ENCODE measurements around the gene PTPRD.

PTPRD gene

DNA sequence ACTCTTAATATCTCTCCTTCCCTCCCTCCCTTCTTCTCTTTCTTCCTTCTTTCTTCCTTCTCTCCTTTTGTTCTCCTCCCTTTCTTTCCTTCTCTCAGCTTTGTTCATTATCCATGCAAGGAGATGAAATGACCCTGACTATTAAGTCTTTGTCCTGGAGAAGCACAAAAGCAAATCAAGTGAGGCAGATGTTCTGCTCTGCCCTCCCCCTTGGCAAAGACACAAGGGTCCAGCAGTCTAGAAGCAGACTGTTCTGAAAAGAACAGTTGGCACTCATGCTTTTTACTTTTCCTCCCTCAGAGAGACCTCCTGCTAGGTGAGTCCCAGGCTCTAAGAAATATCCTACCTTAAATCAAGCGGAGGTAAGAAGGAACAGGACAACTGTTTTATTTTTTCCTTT, 1745.7 kb downstream of the PTPRD start:
- DNase-seq (ENCODE audit: low read depth, low spot score), result no peak
- H3K4me1 ChIP-seq (ENCODE audit: insufficient read depth, insufficient read length), result no peaks in the 10 kb centered on the region
- H3K27me3 ChIP-seq (ENCODE audit: insufficient read depth, insufficient read length), result no peaks in the 10 kb centered on the region
- no peak overlapping the region for H3K4me3 ChIP-seq (ENCODE audit: insufficient read length, low read depth)
- no peak overlapping the region for H3K9ac ChIP-seq (ENCODE audit: insufficient read length, low read depth)
- no peaks in the 10 kb centered on the region for H3K36me3 ChIP-seq (ENCODE audit: insufficient read depth, insufficient read length, low read length)
- TF ChIP-seq YY1 (IDR thresholded peaks at IDR 0.05; ENCODE audit: insufficient read depth, insufficient read length), result no peak
- TF ChIP-seq SUZ12 (IDR thresholded peaks at IDR 0.05; ENCODE audit: extremely low read depth, insufficient read depth, insufficient read length), result no peak
- no peak for TF ChIP-seq ZNF274 (IDR thresholded peaks at IDR 0.05; ENCODE audit: low read depth, low read length)
- no peaks in the 10 kb centered on the region for H3K9me3 ChIP-seq (ENCODE audit: insufficient read depth, low read length)

DNA sequence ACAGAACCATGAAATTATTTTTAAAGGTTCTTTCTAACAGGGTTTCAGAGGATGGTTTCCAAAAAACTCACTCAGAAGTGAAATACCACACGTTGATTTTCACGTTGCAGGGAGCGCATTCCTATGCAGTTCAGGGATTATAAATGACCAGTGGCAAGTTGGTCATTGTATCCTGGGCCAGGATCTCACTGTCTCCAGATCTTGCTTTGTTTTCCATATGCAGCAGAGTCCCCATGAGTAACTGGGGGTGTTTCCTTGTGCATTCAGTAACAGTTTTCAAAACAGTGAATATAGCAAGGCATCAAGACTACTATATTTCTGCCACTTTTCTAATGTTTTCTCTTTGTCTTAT, 1748.3 kb downstream of the PTPRD start:
- no peaks in the 10 kb centered on the region for H3K4me1 ChIP-seq (ENCODE audit: insufficient read depth, insufficient read length)
- no peak for DNase-seq (ENCODE audit: low read depth, low spot score)
- H3K4me3 ChIP-seq (ENCODE audit: insufficient read length, low read depth), result no peak overlapping the region
- peaks cover 3% of the 10 kb centered on the region for H3K36me3 ChIP-seq (ENCODE audit: insufficient read depth, insufficient read length, low read length)
- no peaks in the 10 kb centered on the region for H3K27me3 ChIP-seq (ENCODE audit: insufficient read depth, insufficient read length)
- H3K9ac ChIP-seq (ENCODE audit: insufficient read length, low read depth), result no peak overlapping the region
- TF ChIP-seq ZNF274 (IDR thresholded peaks at IDR 0.05; ENCODE audit: low read depth, low read length) (no peak), YY1 (IDR thresholded peaks at IDR 0.05; ENCODE audit: insufficient read depth, insufficient read length) (no peak), SUZ12 (IDR thresholded peaks at IDR 0.05; ENCODE audit: extremely low read depth, insufficient read depth, insufficient read length) (no peak)
- no peaks in the 10 kb centered on the region for H3K9me3 ChIP-seq (ENCODE audit: insufficient read depth, low read length)

GRCh38 chr9:8863886-8864544, 1748.8 kb downstream of the PTPRD start:
- H3K4me1 ChIP-seq (ENCODE audit: insufficient read depth, insufficient read length), result no peaks in the 10 kb centered on the region
- TF ChIP-seq ZNF274 (IDR thresholded peaks at IDR 0.05; ENCODE audit: low read depth, low read length) (no peak), SUZ12 (IDR thresholded peaks at IDR 0.05; ENCODE audit: extremely low read depth, insufficient read depth, insufficient read length) (no peak), YY1 (IDR thresholded peaks at IDR 0.05; ENCODE audit: insufficient read depth, insufficient read length) (no peak)
- H3K4me3 ChIP-seq (ENCODE audit: insufficient read length, low read depth), result no peak overlapping the region
- H3K9me3 ChIP-seq (ENCODE audit: insufficient read depth, low read length), result no peaks in the 10 kb centered on the region
- peaks cover 3% of the 10 kb centered on the region for H3K36me3 ChIP-seq (ENCODE audit: insufficient read depth, insufficient read length, low read length)
- DNase-seq (ENCODE audit: low read depth, low spot score), result no peak
- no peaks in the 10 kb centered on the region for H3K27me3 ChIP-seq (ENCODE audit: insufficient read depth, insufficient read length)
- no peak overlapping the region for H3K9ac ChIP-seq (ENCODE audit: insufficient read length, low read depth)

DNA sequence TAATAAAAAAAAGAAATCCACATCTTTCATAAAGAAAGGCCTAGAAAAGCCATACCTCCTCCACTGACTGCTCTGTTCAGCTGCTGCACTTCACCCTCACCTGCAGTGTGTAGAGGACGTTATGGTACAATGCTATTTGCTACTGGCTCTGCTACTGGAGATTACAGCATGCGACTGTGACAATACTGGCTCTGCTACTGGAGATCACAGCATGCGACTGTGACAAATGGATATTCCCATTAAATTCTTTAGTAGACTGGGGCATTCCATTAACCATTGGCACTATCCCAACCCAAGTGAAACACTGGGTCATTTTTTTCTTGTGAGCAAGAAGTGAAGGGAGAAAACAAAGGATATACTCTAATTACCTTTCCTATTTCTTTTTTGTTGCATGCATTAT, 1749.7 kb downstream of the PTPRD start:
- no peak for DNase-seq (ENCODE audit: low read depth, low spot score)
- no peaks in the 10 kb centered on the region for H3K9me3 ChIP-seq (ENCODE audit: insufficient read depth, low read length)
- no peaks in the 10 kb centered on the region for H3K4me1 ChIP-seq (ENCODE audit: insufficient read depth, insufficient read length)
- no peak overlapping the region for H3K9ac ChIP-seq (ENCODE audit: insufficient read length, low read depth)
- no peak for TF ChIP-seq ZNF274 (IDR thresholded peaks at IDR 0.05; ENCODE audit: low read depth, low read length)
- no peak for TF ChIP-seq YY1 (IDR thresholded peaks at IDR 0.05; ENCODE audit: insufficient read depth, insufficient read length)
- TF ChIP-seq SUZ12 (IDR thresholded peaks at IDR 0.05; ENCODE audit: extremely low read depth, insufficient read depth, insufficient read length), result no peak
- H3K4me3 ChIP-seq (ENCODE audit: insufficient read length, low read depth), result no peak overlapping the region
- peaks cover 3% of the 10 kb centered on the region for H3K36me3 ChIP-seq (ENCODE audit: insufficient read depth, insufficient read length, low read length)
- no peaks in the 10 kb centered on the region for H3K27me3 ChIP-seq (ENCODE audit: insufficient read depth, insufficient read length)

DNA sequence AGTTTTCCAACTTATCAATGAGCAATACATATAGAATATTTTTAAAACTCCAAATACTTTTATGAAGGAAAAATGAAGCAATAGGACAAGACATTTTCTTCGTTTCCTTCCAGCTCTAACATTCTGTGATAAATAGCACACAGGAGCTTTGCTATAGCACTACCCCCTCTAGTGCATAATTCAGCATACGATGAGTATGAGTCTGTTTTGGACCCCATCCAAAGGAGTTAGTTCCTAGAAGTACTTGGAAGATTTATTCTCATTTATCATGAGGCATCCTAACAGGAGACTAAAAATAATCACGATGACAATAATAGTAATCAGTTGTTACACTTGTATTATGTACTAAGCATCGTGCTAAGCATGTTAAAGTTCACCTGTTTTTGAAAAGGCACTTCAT, 1751.9 kb downstream of the PTPRD start:
- TF ChIP-seq YY1 (IDR thresholded peaks at IDR 0.05; ENCODE audit: insufficient read depth, insufficient read length) (no peak), SUZ12 (IDR thresholded peaks at IDR 0.05; ENCODE audit: extremely low read depth, insufficient read depth, insufficient read length) (no peak), ZNF274 (IDR thresholded peaks at IDR 0.05; ENCODE audit: low read depth, low read length) (no peak)
- Histone ChIP-seq H3K36me3 (ENCODE audit: insufficient read depth, insufficient read length, low read length) (peaks cover 3% of the 10 kb centered on the region), H3K27me3 (ENCODE audit: insufficient read depth, insufficient read length) (no peaks in the 10 kb centered on the region), H3K9ac (ENCODE audit: insufficient read length, low read depth) (no peak overlapping the region), H3K4me3 (ENCODE audit: insufficient read length, low read depth) (no peak overlapping the region), H3K4me1 (ENCODE audit: insufficient read depth, insufficient read length) (no peaks in the 10 kb centered on the region), H3K9me3 (ENCODE audit: insufficient read depth, low read length) (no peaks in the 10 kb centered on the region)
- no peak for DNase-seq (ENCODE audit: low read depth, low spot score)

DNA sequence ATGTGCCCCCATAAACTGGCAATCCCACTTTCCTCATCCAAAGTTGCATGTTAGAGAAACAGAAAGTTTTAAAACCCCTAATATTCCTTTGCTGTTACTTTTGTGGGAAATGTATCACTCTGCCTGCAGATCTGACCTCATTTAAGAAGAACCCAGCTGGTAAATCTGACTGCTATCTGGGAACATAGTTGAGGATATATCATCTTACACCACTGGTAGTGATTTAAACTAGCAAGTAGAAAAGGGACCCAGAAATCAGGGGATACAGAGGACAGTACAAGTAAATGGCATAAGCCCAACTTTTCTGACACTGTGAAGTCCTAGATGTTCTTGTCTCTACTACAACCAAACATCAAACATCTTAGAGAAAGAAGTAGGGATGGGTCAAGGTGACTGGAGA, 1752.7 kb downstream of the PTPRD start:
- H3K4me3 ChIP-seq (ENCODE audit: insufficient read length, low read depth), result no peak overlapping the region
- no peaks in the 10 kb centered on the region for H3K9me3 ChIP-seq (ENCODE audit: insufficient read depth, low read length)
- no peak for DNase-seq (ENCODE audit: low read depth, low spot score)
- H3K36me3 ChIP-seq (ENCODE audit: insufficient read depth, insufficient read length, low read length), result peaks cover 3% of the 10 kb centered on the region
- no peak for TF ChIP-seq SUZ12 (IDR thresholded peaks at IDR 0.05; ENCODE audit: extremely low read depth, insufficient read depth, insufficient read length)
- TF ChIP-seq YY1 (IDR thresholded peaks at IDR 0.05; ENCODE audit: insufficient read depth, insufficient read length), result no peak
- TF ChIP-seq ZNF274 (IDR thresholded peaks at IDR 0.05; ENCODE audit: low read depth, low read length), result no peak
- no peak overlapping the region for H3K9ac ChIP-seq (ENCODE audit: insufficient read length, low read depth)
- H3K4me1 ChIP-seq (ENCODE audit: insufficient read depth, insufficient read length), result no peaks in the 10 kb centered on the region
- H3K27me3 ChIP-seq (ENCODE audit: insufficient read depth, insufficient read length), result no peaks in the 10 kb centered on the region

- H3K4me3 ChIP-seq (ENCODE audit: insufficient read length, low read depth), result no peak overlapping the region
- TF ChIP-seq YY1 (IDR thresholded peaks at IDR 0.05; ENCODE audit: insufficient read depth, insufficient read length) (no peak), ZNF274 (IDR thresholded peaks at IDR 0.05; ENCODE audit: low read depth, low read length) (no peak), SUZ12 (IDR thresholded peaks at IDR 0.05; ENCODE audit: extremely low read depth, insufficient read depth, insufficient read length) (no peak)
- H3K4me1 ChIP-seq (ENCODE audit: insufficient read depth, insufficient read length), result no peaks in the 10 kb centered on the region
- H3K27me3 ChIP-seq (ENCODE audit: insufficient read depth, insufficient read length), result no peaks in the 10 kb centered on the region
- no peak for DNase-seq (ENCODE audit: low read depth, low spot score)
- H3K9ac ChIP-seq (ENCODE audit: insufficient read length, low read depth), result no peak overlapping the region
- H3K9me3 ChIP-seq (ENCODE audit: insufficient read depth, low read length), result no peaks in the 10 kb centered on the region
- peaks cover 3% of the 10 kb centered on the region for H3K36me3 ChIP-seq (ENCODE audit: insufficient read depth, insufficient read length, low read length)
Measured at GRCh38 chr9:8859416-8859815, 1753.4 kb downstream of the PTPRD start.
